Gastroesophageal sphincter (tissue), 4 donors: Measurements from ENCODE around the gene RGS17. TPM values are rescaled to one million over a fixed set of nuclear protein-coding genes. Genes with fewer than 3 reads are reported as not detected.
A peak's percentile ranks its signal among the peaks of the same experiment; 100 is the strongest.

ENCODE experiments used
- ATAC-seq: fragments of 150-250 bp; one replicate; pipeline ENCODE4 v1.9.1; 2016; ENCODE audit warnings: mild to moderate bottlenecking, moderate library complexity
- H3K27ac ChIP-seq, 4 donors: fragments of 200-600 bp; sonication (generic) in 3 of 4; 1 replicate in 3 of 4; 2 replicates in 1 of 4; pipeline ENCODE4 v1.5.1; 2016 to 2019
- H3K27me3 ChIP-seq: fragments of 200-600 bp; sonication (generic); one replicate; pipeline ENCODE4 v1.5.1; 2019
- H3K36me3 ChIP-seq, 2 donors: fragments of 200-600 bp; sonication (generic); one replicate each; pipeline ENCODE4 v1.5.1; 2019; ENCODE audit warnings: control low read depth in 1 of 2
- H3K4me1 ChIP-seq, 3 donors: fragments of 200-600 bp; sonication (generic); 1 replicate in 2 of 3; 2 replicates in 1 of 3; pipeline ENCODE4 v1.5.1; 2016 to 2019; ENCODE audit warnings: control low read depth in 2 of 3
- H3K4me3 ChIP-seq, 2 donors: fragments of 200-600 bp; sonication (generic); one replicate each; pipeline ENCODE4 v1.5.1; 2019; ENCODE audit warnings: mild to moderate bottlenecking in 1 of 2, moderate library complexity in 1 of 2
- H3K9me3 ChIP-seq, 3 donors: fragments of 200-600 bp; sonication (generic); one replicate each; pipeline ENCODE4 v1.5.1; 2017 to 2019; ENCODE audit warnings: control low read depth in 2 of 3
- EP300 ChIP-seq: sonication (generic); formaldehyde crosslinking; IDR thresholded peaks from one replicate; pipeline ENCODE4 v1.6.1; 2017; ENCODE audit warnings: antibody characterized with exemption, mild to moderate bottlenecking
- POLR2A ChIP-seq, 2 donors: fragments of 450-650 bp; IDR thresholded peaks; one replicate each; pipeline ENCODE4 v1.6.1; 2017; ENCODE audit warnings: antibody characterized with exemption in 2 of 2, mild to moderate bottlenecking in 2 of 2, moderate library complexity in 1 of 2
- POLR2AphosphoS5 ChIP-seq: sonication (generic); formaldehyde crosslinking; IDR thresholded peaks from one replicate; pipeline ENCODE4 v1.6.1; 2017; ENCODE audit warnings: antibody characterized with exemption
- WGBS, 2 donors: methylation state at CpG; one replicate each; pipeline ENCODE4 v1.1.5; 2018; ENCODE audit warnings: low coverage in 1 of 2; 5-methylcytosine and 5-hydroxymethylcytosine counted together
- total RNA-seq, 4 donors: library from RNA; depleted of rRNA; stranded (reverse); fragments of >200 nt; gene quantifications; one replicate each; pipeline ENCODE4 v1.1.0, GENCODE V29; 2016
- TF ChIP-seq, protein P1 (sequence below), 4 experiments: fragments of 200-600 bp in 2 of 4; fragments of 450-650 bp in 2 of 4; sonication (generic) in 1 of 4; IDR thresholded peaks; one replicate each; pipeline ENCODE4 v1.5.1; 2017 to 2019; ENCODE audit warnings: antibody characterized with exemption in 4 of 4, mild to moderate bottlenecking in 2 of 4, moderate library complexity in 2 of 4

The RGS17 gene
- total RNA-seq, 4 donors from 2014 or later, result 0.19 to 0.27 TPM; not detected in 2

DNA sequence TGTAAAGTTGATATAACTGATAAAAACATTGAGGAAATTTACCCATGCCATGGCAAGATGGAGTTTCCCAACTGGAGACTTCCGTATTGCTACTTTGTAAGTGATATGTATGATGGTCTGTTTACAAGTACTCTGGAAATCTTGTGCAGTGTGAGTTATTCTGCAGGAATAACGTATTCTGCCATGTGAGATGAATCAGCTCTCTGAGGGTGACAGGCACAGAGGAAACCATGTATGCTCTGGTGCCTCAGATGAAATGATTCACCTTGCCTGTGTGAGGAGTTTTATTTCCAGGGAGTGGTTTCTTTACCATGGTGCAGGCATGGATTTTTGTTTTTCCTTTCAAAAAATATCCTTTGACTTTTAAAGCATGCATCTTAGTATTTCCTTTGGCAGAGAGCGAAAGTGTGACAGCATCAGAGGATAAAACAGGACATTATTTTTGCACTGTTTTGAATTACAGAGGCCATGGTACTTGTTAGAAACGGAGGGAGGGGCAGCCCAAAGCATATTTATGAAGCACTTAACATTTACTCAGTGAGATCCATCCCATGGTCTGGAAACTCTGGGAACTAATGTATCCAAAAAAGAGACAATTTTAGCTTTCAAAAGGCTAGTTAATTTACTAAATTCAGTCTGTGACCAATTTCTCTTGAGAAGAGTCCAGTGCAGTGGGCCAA, 92.6 kb downstream of the RGS17 start:
- H3K27ac ChIP-seq, result no peak overlapping the region
- H3K4me1 ChIP-seq, result no peaks in the 10 kb centered on the region
- H3K9me3 ChIP-seq, result no peaks in the 10 kb centered on the region
- ATAC-seq, result no peak
- H3K27me3 ChIP-seq, result no peaks in the 10 kb centered on the region
- no peaks in the 10 kb centered on the region for H3K36me3 ChIP-seq
- no peak overlapping the region for H3K4me3 ChIP-seq
- 29 to 71% methylated on average over 4 of the region's 4 CpGs for WGBS, 2 donors
- TF ChIP-seq EP300 (no peak), POLR2A (IDR thresholded peaks at IDR 0.05) (no peak), POLR2AphosphoS5 (no peak)
- TF ChIP-seq, protein P1, sequence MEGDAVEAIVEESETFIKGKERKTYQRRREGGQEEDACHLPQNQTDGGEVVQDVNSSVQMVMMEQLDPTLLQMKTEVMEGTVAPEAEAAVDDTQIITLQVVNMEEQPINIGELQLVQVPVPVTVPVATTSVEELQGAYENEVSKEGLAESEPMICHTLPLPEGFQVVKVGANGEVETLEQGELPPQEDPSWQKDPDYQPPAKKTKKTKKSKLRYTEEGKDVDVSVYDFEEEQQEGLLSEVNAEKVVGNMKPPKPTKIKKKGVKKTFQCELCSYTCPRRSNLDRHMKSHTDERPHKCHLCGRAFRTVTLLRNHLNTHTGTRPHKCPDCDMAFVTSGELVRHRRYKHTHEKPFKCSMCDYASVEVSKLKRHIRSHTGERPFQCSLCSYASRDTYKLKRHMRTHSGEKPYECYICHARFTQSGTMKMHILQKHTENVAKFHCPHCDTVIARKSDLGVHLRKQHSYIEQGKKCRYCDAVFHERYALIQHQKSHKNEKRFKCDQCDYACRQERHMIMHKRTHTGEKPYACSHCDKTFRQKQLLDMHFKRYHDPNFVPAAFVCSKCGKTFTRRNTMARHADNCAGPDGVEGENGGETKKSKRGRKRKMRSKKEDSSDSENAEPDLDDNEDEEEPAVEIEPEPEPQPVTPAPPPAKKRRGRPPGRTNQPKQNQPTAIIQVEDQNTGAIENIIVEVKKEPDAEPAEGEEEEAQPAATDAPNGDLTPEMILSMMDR (IDR thresholded peaks at IDR 0.05), result no peak

DNA sequence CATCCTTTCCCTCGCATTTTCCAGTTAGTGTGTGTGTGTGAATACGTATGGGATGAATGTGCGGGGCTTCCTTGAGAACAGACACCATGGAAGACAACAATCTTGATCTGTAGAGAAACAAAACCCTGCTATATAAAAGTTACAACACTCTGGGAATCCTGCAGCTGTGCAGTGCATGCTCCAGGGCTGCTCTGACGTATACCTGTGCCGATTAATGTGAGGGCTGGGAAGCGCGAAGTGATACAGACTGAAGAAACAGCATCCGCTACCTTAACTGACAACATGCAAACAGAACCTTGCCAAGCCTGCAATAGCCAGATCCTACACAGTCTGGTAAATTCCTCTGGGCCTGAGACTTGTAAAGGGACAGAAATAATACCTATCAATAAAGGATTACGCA, 96.9 kb downstream of the RGS17 start:
- no peak for ATAC-seq
- H3K9me3 ChIP-seq, result no peaks in the 10 kb centered on the region
- no peaks in the 10 kb centered on the region for H3K27me3 ChIP-seq
- no peaks in the 10 kb centered on the region for H3K4me1 ChIP-seq
- 94 to 96% methylated on average over 8 to 9 of the region's 9 CpGs for WGBS, 2 donors
- no peak overlapping the region for H3K27ac ChIP-seq
- H3K36me3 ChIP-seq, result no peaks in the 10 kb centered on the region
- H3K4me3 ChIP-seq, result no peak overlapping the region
- TF ChIP-seq POLR2AphosphoS5, result no peak
- TF ChIP-seq, protein P1 (IDR thresholded peaks at IDR 0.05), result no peak
- TF ChIP-seq POLR2A (IDR thresholded peaks at IDR 0.05), result no peak
- no peak for TF ChIP-seq EP300

DNA sequence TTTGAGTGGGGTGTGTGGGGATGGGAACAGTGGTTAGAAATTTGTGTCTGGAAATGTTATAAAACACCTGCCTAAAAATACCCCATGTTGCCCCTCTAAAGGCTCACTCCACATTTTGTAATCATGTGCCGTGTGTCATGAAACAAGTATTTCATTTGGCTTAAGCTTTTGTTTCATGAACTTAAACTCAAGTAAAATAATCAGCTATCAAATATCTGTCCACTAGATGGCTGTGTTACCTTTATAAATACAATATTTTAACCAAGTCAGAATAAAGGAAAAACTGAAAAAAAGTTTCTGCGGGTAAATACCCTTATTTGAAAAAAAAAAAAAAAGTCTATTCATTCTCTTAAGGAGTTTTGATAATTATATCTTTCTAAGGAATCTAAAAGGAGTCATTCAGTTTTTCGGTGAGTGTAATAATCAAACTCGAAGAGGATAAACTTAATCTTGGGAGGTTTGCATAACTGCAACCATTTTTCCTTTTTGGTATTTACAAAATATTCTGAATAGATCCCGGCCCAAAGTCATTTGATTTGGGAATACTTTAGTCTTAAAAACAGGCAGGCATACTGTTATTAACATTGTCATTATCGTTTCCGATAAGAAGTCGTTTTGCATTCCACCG, 98.7 kb downstream of the RGS17 start:
- Histone ChIP-seq H3K4me1 (no peaks in the 10 kb centered on the region), H3K27me3 (no peaks in the 10 kb centered on the region), H3K4me3 (no peak overlapping the region), H3K36me3 (no peaks in the 10 kb centered on the region), H3K27ac (no peak overlapping the region), H3K9me3 (no peaks in the 10 kb centered on the region)
- WGBS, 2 donors, result 61 to 64% methylated on average over 9 of the region's 9 CpGs
- no peak for ATAC-seq
- TF ChIP-seq POLR2AphosphoS5 (no peak), POLR2A (IDR thresholded peaks at IDR 0.05) (no peak), EP300 (no peak)
- TF ChIP-seq, protein P1 (IDR thresholded peaks at IDR 0.05), result peak; percentile 9 to 45 (median 38)

DNA sequence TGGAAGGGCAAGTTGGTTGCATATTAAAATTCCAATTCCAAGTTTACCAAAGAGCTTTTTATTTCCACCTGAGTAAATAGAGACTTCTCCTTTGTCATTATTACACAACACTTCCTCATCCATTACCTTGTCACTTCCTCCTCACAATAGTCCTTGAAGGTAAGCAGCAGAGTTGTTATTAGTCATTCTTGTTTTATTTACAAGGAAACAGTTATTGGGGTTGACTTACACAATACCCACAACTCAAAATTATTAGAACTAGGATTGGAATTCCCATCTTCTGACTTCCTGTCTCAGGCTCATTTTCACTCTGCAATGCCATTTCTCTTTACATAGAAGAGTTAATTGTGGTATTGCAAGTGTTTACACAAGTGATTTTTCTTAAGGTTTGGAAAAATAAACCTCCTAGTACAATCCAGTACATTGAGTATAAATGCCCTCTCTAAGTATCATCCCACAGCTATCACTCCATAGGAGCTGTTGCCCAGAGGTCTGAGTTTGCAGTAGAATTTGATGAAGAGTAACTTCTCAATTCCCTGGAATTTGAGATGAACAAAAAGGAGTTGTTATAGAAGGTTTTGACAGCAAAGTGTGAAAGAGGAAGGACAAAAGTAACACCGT, 99.6 kb downstream of the RGS17 start:
- TF ChIP-seq EP300 (no peak), POLR2AphosphoS5 (no peak), POLR2A (IDR thresholded peaks at IDR 0.05) (no peak)
- TF ChIP-seq, protein P1 (IDR thresholded peaks at IDR 0.05), result no peak
- Histone ChIP-seq H3K27me3 (no peaks in the 10 kb centered on the region), H3K4me1 (no peaks in the 10 kb centered on the region), H3K27ac (no peak overlapping the region), H3K9me3 (no peaks in the 10 kb centered on the region), H3K36me3 (no peaks in the 10 kb centered on the region), H3K4me3 (no peak overlapping the region)
- ATAC-seq, result no peak
- 50 to 67% methylated on average over 1 of the region's 1 CpG for WGBS, 2 donors
